Measurements from ENCODE around the gene GABBR2.

Gene GABBR2

DNA sequence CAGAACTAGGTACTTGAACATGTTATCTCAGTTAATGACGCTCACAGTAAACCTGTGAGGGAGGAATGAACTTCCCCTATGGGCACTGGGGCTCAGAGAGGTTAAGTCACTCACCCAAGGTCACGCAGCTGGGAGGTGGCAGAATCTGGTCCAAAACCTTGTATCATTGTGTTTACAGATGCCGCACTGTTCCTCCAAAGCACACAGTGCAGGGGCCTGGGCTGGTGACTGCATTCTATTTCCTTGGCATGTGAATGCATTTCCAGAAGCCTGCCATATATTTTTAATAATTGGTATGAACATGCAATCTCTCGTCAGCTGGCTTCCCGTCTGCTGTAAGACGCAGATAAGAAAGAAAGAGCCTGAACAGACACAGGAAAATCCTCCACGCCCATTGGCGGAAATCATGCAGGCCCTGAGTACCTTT lies 376.3 kb downstream of the GABBR2 start:
- no peak for DNase-seq

DNA sequence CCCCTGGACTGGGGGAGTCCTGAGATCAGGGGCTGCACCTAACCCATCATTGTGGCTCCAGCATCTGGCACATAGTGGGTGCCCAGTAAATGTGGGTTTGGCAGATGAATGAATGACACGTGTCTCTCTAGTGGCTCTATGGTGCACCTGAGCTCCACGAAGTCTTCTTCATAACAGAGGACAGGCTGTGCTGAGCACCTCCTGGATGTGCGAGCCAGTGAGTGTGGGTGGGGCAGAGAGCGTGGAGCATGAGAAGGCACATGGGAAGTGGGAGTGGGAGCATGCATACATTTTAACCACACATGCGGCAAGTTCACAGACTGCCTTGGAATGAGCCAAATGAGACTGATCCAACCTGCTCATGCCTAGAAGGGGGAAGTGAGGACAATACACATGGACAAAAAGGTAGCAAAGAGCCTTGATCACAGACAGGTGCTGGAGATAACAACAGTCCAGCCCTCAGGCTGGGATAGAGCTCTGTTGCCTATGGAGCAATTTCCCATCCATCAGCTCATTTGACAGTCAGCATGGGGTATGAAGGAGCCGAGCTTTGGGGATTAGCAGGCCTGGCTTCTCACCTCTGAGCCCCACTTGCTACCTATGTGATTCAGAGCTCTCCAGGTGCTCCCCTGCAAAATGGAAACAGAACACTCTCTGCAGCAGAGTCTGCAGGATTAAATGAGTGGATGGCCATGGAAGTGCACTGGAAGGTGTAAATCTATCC lies 377.0 kb downstream of the GABBR2 start:
- DNase-seq = no peak

DNA sequence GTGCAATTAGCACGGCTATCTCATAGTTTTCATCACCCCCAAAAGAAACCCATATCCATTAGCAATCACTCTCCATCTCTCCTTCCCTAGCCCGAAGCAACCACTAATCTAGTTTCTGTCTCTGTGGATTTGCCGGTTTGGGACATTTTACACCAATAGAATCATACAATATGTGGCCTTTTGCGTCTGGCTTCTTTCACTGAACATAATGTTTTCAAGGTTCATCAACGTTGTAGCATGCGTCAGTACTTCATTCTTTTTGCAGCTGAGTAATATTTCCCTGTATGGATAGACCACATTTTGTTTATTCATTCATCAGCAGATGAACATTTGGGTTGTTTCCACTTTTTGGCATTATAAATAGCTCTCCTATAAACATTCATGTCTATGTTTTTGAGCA lies 377.9 kb downstream of the GABBR2 start:
- DNase-seq = no peak

DNA sequence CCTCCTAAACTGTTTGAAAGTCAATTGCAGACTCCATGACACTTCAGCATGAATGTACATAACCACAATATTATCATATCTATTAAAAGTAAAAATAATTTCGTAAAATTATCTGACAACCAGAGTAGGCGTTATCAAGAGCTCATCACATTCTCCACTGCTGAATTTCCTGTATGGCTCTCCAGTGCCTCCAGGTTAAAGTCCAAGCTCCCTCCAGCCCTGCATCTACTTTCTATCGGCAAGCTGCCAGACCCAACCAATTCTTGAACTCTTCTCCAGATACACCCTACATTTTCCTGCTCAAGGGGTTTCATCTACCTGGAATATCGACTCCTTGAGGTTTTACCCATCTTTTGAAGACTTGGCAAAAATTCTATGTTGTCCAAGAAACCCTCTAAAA lies 378.8 kb downstream of the GABBR2 start:
- DNase-seq = no peak

DNA sequence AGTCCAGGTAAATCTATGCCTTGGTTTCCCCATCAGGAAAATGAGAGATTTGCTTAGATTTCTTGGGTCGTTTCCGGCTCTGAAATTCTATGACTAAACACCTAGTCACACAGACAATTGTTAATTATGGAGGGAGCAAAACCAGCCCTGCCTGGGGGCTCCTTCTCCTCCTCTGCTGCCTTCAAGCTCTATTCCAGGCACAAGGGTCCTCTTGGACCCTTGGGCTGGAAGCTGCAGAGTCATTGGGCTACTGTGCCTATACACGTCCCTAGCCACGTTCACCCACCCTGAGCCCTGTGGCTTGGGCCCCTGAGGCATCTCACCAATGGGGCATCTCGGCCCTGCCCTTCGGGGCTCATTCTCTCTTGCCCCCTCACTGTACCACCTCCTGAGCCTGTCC lies 379.5 kb downstream of the GABBR2 start:
- no peak for DNase-seq

DNA sequence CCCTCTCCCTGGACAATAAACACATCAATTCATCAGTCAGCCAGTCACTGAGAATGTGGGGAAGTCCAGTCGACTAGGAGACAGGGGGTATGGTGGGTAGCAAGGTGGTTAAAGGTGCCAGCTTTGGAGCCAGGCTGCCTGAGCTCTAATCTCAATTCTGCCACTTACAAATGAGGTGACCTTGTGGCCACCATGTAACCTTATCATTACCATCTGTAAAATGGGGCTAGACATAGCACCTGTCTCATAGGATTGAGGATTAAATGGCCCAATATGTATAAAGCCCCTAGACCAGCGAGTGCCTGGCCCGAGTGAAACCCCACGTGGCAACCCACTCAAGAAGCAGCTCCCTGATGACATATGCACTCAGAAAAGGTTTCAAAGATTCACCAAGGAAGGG lies 380.0 kb downstream of the GABBR2 start:
- DNase-seq = no peak

DNA sequence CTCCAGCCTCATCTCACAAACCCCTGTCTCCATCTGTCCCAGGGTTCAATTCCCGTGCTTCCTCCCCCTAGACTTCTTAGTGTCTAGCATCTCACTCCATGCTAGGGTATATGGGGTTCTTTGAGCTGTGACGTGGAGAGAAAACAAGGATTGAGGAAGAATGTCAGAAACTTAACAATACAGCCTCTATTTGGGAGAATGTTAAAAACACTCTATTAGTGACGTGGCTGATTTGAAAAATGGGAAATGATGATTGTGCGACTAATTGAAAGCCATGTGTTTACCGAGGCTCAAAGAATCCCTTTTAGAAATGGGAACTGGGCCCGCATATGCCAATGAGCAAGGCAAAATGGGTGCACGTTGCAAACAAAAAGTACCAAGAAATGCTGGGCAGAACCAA lies 380.6 kb downstream of the GABBR2 start:
- no peak for DNase-seq

DNA sequence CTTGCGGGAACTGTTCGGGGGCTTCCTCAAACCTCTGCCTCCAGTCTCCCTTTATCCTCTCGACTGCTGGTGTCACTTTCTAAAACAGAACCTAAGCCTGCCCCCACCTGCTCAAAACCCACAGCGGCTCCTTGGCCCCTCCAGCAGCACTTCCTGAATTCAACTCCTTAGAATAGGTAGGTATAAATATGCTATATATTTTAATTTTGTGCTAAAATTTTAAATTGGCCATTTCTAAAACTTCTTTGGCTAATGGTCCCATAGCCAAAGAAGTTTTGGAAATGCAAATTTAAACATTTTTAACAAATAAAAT lies 381.5 kb downstream of the GABBR2 start:
- no peak for DNase-seq

DNA sequence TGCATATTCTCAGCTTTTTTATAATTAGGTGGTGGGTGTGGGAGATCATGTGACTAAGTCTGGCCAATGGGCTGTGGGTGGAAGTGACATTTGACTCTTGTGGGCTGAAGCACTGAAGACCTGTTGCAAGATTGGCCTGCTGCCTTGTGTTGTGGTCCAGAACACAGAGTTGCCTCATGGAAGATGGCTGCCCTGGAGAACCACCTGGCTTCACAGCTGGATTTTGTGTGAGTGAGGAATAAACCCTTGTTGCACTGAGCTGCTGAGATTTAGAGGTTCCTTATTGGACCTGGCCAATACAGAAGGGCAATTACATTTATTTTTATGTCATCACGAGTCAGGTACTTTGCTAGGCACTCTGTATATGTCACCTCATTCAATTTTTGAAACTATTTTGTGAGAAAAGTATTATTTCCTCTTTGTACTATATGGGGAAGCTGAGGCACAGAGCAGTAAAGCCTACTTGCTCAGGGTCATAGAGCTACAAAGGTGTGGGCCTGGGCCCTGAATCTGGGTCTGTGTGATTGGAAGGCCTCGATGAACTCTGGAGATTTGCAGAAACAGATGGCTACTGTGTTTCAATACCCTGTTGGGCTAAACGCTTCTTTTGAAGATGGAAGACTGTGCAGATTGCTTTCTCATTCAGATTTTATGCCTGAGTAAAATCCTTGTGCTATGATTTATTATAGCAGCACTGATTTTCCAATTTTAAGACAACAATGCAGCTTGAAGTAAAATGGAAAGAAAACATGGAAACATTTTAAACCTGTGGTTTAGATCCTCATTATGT lies 382.1 kb downstream of the GABBR2 start:
- DNase-seq = no peak

DNA sequence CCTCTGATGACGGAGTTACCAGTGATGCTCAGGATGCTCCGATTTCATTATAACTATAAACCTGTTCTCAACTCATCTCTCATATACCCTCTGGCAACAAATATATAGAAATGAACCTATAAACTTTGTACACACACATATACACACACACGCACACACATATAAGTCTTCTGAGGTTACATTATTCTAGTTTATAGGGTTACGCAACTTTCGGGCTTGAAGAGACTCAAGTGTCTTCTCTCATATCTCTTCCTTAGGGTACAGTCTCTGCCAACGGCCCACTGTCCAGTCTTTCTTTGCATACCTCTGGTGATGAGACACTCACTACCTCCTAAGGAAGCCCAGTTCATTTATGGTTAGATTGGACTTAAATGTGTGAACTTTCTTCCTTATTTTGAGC lies 383.9 kb downstream of the GABBR2 start:
- DNase-seq = no peak

DNA sequence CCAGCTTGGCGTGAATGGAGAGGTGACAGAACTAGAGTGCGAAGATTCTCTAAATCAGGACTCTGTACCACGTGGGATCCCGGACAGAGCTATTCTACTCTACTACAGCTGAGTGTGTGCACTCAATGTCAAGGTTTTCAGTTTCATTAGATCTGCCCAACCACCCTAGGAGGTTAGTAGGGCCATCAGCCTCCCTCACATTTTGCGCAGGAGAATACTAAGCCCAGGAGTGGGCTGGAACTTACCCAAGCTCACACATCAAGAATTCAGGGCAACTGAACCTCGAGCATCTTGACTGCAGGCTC lies 385.0 kb downstream of the GABBR2 start:
- no peak for DNase-seq

DNA sequence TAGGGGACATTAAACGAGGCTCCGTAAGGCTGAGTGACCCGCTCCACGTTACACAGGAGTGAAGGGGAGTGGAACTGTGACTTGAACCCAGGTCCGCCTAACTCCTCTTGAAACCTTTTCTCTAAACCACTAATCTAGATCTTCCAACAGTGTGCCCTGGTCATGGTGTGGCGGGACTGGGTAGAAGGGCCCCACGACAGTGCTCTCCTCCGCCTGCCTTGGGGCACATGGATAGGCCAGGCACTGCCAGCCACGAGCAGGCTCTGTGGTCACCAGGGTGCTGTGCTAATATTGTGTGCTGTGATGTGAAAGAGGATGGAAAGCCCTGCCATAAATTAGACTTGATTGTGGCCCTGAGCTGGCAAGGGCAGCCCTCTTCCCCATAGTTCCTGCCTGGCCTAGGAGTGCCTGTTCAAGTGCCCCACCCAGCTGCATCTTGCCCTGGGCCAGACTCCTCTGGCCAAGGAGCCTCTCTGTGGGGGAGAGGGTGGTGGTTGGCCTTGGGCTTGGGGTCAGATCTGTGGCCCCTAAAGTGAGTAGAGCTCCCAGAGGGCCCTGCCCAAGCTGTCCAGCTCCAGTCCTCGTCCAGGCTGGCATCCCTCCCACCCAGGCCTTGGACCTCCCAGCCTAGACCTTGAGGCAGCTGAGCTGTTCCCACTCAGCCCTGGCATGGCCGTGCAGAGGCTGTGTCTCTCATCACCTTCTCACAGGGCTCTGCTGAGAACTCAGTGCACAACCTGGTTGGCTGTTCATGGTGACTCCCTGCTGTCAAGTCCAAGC lies 385.5 kb downstream of the GABBR2 start:
- DNase-seq = no peak

DNA sequence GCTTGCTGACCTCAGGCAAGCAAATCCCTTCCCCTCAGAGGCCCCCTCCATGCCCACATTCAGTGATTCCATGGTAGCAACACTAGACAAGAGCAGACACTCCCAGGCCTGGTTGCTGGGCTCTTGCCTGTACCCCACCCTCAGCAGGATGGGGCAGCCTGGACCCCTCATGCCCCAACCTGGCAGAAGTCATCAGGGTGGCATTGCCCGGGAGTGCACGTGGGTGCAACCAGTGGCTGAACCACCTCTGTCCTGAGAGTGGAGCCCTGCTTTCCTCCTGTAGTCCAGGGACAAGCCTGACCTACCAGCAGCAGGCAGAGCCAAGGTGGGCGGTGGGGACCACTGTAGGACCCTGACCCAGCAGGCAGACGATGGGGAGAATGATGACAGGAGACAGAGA lies 387.5 kb downstream of the GABBR2 start:
- DNase-seq = no peak

DNA sequence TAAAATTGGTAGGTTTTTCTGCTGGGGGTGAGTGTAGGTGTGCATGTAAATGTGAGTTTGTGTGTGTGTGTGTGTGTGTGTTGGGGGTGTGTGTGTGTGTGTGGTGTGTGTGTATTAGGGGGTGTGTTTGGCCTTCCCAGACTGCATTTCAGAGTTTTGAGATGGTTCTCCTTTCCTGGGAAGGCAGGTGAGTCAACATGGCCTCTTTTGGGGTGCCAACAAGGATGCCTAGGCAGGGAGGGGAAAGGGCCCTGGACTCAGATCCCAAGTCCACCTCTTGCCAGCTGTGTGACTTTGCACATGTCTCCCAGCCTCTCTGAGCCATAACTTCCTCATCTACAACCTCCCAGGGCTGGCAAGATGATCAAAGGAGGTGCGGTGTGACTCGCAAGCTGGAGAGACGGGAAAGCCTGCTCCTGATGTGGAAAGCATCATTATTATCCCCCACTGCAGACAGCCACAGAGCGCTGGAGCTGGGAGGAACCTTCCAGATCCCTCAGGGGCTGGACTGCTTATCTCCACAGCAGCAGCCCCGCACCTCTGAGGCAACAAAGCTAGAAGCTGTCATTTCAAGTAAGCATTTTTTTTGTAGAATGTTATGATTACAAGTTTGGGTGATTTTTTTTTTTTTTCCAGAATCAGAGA lies 389.8 kb downstream of the GABBR2 start:
- DNase-seq = no peak

DNA sequence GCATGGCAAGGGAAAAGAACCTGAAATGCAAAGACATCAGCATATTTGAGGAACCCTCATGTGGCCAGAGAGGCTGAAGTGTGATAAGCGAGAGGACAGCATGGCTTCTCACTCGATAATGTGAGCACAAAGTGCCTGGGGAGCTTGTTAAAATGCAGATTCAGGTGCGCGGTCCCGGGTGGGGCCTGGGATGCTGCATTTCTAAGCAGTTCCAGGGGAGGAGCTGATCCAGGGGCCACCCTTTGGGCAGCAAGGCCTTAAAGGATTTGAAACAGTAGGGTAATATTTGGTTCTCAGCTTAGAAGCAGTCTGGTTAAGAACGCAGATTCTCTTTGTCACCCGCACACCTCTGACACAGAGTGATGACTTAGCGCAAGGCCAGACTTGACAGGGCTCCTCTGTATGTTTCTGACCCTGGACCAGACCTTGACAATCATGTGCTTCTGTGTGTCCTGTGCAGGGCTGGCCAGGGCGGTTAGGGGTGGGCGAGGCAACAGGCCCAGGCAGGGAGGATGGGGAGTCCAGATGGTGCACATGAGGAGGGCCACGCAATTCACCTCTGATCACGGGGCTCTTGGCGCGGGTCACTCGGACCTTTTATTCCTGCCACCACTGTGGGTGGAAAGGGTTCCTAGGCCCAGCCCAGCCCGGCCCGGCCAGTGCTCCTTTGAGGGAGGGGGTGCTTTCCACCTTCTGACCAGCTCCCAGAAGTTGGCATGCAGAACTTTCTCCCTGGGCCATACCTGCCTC lies 390.5 kb downstream of the GABBR2 start:
- DNase-seq = no peak

DNA sequence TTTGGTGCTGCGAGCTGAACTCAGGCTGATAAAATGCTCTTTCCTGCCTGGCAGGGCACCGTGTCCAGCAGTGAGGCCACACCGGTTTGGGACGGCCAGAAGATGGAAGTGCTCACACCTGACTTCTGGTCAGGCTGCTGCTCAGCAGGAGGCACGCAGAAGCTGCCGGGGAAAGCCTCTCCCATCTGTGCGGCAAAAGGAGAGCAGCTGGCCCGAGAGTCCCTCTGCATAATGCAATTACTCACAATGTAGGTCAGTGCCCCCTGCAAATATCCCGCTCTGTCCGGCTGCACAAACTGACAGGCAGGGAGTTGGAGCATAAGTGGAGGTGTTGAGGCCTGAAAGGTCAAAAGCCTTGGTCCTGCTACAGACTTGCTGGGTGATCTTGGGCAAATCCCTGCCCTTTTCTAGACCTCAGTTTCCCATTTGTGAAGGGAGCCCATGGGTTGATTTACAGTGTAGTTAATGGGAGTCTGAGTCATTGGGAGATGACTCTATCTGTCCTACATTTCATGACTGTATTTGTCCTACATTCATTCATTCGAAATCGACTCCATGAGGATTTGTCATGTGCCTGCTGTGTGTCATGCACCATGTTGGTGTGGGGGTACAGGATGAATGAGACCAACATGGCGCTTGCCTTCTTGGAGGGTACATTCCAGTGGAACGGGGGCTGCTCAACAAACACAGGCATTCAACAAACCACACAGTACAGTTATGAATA lies 391.4 kb downstream of the GABBR2 start:
- DNase-seq = no peak

DNA sequence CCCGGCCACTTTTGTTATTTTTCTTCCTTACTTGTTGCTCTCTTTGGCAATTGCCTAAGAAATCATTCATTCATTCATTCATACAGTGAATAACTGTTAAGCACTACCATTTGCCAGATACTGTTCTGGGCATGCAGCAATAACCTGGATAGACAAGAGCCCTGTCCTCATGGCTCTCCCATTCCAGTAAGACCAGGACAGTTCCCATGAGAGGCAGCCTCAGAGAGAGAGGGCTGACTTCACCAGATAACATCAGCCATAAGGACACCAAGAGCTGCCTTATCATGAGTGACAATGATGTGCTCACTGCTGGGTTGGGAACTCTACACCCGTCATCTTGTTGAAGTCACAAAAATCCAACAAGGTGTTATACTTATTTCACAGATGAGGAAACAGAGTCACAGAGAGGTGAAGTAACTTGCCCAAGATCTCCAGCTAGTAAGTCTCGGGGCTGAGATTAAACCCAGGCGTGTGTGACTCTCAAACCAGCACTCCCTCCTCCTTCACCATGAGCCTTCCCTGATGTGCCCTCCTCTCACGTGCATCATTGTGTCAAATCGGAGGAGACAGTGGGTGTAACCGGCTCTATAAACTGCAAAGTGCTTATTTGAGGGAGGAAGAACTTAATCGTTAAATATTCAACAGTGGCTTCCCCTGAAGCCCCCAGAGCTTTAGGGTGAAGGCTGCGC lies 392.1 kb downstream of the GABBR2 start:
- DNase-seq = no peak

DNA sequence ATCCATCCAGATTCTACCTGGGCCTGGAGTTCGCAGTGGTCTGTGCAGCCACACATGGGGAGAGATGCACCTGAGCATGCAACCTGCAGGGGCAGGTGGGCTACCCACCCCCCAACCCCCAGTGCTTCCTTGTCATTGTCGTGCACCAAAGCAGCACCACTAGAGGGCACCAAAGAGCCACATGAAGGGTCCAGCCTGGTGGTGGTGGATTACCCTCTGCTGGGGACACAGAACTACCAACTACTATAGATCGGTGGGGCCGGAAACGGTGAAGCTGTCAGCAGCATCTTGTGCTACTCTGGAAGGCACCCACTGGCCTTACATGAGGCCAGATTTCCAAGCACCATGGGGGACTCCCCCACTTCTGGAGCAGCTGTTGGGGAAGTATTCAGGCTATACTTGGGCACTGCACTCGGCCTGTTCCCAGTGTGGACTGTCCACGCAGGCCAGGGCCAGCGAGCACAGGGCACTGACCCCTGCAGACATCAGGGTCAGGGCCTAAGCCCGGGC lies 393.1 kb downstream of the GABBR2 start:
- peak; percentile 34 for DNase-seq

DNA sequence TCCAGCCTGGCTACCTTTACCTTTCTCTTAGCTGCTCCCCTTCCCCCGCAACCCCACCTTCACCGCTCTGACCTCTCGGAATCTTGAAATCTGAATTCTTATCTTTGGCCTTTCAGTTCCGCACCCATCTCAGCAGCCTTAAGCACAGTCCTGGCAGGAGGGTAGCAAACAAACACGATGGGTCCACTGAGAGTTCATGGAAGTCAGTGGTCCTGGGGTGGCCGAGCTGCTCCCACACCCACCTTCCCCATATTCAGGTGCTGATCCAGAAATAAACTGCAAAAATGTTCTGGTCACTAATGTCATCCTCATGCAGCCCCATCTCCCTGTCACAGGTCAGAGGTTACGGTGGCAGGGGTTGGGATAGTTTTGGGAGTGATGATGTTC lies 393.7 kb downstream of the GABBR2 start:
- no peak for DNase-seq

DNA sequence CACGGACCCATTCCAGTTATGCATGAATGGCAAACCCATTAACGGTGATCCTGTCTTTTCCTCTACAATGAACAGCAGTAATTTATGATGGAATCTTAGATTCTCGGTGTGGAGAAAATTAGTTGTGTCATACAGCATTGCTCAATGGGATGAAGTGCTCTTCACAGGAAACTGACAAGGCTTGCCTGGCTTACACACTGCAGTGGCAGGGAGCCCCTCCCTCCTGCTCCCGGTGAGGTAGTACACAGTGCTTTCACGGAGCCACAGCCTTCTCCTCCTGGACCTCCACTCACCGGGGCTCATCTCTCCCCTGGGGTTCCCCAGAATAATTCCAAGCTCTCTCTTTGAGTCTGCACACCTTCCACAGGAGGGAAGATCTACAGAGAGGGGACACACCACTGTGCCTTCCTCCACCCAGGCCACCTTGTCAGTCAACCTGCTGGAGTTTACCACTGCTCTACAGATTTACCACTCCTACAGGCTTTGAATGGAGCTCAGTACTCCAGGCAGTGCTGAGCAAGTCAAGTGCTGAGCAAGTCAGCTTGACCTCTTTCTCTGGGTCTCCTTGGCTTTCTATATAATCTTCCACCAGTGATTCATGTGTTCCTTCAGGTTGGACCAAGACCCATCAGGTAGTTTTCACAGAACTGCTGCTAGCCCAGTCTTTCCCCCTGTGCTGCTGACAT lies 394.2 kb downstream of the GABBR2 start:
- DNase-seq = no peak

DNA sequence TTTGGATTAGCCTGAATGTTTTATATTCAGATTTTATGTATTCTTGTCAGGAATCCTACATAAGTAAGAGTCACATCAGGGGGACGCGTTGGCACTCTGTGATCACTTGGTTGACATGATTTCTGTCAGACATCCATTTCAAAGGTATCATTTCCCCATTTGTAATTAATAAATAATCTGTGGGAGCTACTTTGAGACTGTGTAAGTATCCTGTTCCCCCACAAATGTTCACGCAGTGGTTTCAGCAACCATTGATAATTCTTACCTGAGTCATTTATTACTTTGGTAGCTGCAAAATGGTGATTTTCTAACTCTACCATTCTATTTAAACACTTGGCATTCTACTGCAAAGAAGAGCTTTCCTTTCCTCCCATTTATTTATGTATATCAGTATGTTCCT lies 396.4 kb downstream of the GABBR2 start:
- DNase-seq = no peak

Data from NCI-H1417 treated with DMSO at 0.1 percent for 48 hours (cell line).